Measurements from ENCODE around the gene GNG13.

GNG13 gene

GRCh38 chr16:815861-816260 is 15.3 kb upstream of the GNG13 start:
- DNase-seq, result no peak
- intact Hi-C loops (cut with DNase I), result no loop called here

GRCh38 chr16:814974-815373 is 14.4 kb upstream of the GNG13 start:
- intact Hi-C loops (cut with DNase I), result loop anchor here (5.0 kb wide), 2 partner anchors 152 to 167 kb away; partner anchors contain the start of gene SOX8
- DNase-seq, result no peak

- no peak for DNase-seq
- intact Hi-C loops (cut with DNase I), result loop anchor here (1.0 to 5.0 kb wide), 4 partner anchors 153 to 293 kb away; partner anchors contain the start of gene SOX8
These were observed 13.4 kb upstream of the GNG13 start for GRCh38 chr16:813916-814412.

- peak; percentile 39 to 95 (median 70) for DNase-seq
- intact Hi-C loops (cut with DNase I), result loop anchor here (1.0 to 5.0 kb wide), 4 partner anchors 154 to 293 kb away; partner anchors contain the start of gene SOX8
These were observed 12.8 kb upstream of the GNG13 start for GRCh38 chr16:813204-813915.

DNA sequence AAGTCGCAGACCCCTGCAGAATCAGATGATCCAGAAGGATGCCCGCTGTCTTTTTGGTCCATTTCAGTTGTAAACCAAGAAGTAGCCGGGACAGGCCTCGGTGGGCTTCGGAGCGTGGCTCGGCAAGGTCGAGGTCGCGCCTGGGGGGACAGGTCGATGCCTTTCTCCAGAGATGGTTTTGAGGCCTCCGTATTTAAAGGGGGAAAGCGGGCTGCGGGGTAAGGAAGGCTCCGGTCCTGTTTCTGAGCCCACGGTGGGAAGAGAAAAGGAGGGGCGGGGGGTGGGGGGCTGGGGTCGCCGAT is 7.5 kb upstream of the GNG13 start:
- intact Hi-C loops (cut with DNase I), result no loop called here

GRCh38 chr16:807347-808084 is 7.0 kb upstream of the GNG13 start:
- intact Hi-C loops (cut with DNase I), result loop anchor here (1.0 kb wide), 1 partner anchor 19 kb away; the partner anchor contains the start of genes CHTF18 and RPUSD1
- peak; percentile 86 to 99 (median 92) for DNase-seq

More for the DNA sequence above, 7.5 kb upstream of the GNG13 start:
- DNase-seq, result no peak

- intact Hi-C loops (cut with DNase I), result no loop called here
- no peak for DNase-seq
These were observed 4.9 kb upstream of the GNG13 start for GRCh38 chr16:805474-805873.

- DNase-seq, result no peak
- intact Hi-C loops (cut with DNase I), result no loop called here
These were observed 3.9 kb upstream of the GNG13 start for GRCh38 chr16:804193-805048.

DNA sequence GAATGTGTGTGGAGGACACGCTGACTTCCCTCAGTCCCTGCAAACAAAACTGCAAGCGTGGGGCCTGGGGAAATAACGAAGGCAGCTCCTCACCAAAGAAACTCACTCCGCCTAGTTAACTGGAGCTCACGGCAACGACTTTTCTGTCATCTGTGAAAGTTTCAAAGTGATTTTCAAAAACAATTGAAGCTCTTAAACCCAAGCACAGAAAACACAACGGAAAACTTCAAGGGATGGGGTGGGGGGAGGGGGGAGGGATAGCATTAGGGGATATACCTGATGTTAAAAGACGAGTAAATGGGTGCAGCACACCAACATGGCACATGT is 3.2 kb upstream of the GNG13 start:
- intact Hi-C loops (cut with DNase I), result no loop called here

GRCh38 chr16:802914-803753 is 2.6 kb upstream of the GNG13 start:
- DNase-seq, result no peak
- intact Hi-C loops (cut with DNase I), result no loop called here

More for the DNA sequence above, 3.2 kb upstream of the GNG13 start:
- DNase-seq, result no peak

DNA sequence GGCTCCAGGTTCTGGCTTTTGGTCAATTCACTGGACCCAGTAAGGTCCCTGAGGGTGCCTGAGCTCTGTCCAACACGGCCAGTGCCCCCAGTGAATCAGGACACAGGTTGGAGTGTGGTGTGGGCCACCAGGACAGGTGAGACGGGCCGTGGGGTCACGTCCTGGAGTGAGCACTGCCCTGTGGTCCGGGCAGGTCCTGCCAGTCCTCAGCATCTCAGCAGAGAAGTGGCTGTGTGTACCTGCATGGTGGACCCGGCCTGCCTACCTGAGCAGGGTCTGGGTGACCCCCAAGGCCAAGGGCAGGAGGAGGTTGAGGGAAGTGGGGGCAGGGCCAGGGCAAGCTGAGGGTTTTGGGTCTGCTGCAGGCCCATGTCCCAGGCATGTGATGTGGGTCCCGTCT is 1.9 kb upstream of the GNG13 start:
- no peak for DNase-seq
- intact Hi-C loops (cut with DNase I), result no loop called here

DNA sequence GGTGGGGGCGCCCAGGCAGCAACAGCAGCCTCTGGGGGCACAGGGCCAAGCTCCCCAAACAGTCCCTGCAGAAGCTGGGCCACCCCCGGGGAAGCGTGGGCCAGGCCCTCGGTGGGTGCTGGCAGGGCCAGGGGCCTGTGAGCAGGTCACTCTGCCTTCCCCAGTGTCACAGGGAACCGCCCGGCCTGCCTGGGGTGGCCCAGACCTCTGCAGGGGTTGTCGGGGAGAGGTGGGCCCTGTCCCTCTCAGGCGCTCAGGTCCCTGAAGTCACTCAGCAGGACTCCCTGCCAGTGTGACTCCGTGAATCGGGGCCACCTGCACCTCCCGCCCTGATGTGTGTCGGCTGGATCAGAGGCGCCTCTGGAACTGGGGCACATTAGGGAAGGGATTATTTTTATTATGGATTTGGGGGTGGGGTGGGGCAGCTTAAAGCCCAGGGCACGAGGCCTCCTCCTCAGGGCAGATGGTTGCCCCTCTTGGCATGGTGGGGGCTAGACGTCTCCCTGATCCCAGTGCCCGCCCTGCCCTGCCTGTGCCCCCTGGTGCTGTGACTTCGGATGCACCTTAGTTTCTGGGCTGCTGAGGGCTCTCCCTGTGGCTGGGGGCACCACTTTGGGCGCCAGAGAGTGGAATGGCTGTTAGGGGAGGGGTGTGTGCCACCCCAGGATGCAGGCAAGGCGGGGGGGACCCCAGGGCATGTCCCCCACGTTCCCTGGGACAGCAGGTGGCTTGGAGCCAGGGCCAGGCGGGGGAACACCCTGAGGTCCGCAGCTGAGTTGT is 1.2 kb upstream of the GNG13 start:
- DNase-seq, result no peak
- intact Hi-C loops (cut with DNase I), result no loop called here

GRCh38 chr16:800834-801511 is 439 bp upstream of the GNG13 start:
- intact Hi-C loops (cut with DNase I), result no loop called here

DNA sequence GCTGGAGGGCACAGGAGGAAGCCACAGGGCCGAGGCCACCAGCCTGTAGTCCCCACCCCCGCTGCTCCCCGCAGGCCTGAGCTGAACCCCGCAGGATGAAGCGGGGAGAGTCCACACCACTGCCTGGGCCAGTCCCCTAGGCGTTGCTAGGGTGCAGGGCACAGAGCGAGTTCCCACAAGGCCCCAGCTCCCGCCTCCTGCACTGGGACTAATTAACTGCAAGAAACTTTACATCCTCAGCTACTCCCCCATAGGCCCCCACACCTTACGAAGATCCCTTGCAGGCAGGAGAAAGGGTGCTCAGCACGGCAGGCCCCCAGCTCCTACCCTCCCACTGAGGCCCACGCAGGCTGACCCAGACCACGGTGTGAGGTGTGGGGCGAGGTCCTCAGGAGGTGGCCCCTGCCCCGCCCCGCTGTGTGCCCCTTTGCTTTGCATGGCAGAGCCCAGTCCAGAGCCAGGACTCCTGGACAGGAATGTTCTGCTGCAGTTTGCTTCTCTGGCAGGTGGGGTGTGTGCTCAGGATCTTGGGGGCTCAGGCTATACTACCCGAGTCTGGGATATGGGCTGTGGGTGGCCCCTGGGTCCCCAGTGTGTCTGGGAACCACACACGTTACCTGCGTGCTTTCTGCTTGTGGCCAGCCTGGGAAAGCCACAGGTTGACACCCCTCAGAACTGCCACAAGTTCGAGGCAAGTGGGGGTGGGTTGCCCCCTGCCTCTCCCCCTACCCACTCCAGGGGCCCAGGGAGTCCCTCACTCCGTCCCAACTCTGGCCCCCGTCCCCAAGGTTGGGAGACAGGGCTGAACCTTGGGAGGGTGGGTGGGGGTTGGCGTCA is 1.2 kb downstream of the GNG13 start:
- intact Hi-C loops (cut with DNase I), result no loop called here

More at GRCh38 chr16:800834-801511, 439 bp upstream of the GNG13 start:
- DNase-seq, result no peak

GRCh38 chr16:798666-799065 is 1.9 kb downstream of the GNG13 start:
- intact Hi-C loops (cut with DNase I), result no loop called here
- DNase-seq, result no peak

More for the DNA sequence above, 1.2 kb downstream of the GNG13 start:
- no peak for DNase-seq

GRCh38 chr16:797686-798085 is 2.8 kb downstream of the GNG13 start:
- intact Hi-C loops (cut with DNase I), result no loop called here
- no peak for DNase-seq

- no peak for DNase-seq
- intact Hi-C loops (cut with DNase I), result no loop called here
These were observed 3.5 kb downstream of the GNG13 start for GRCh38 chr16:797120-797420.
